Amniotic epithelial cell (primary cell): Measurements from ENCODE around the gene SLC37A2.
A peak's percentile ranks its signal among the peaks of the same experiment; 100 is the strongest.
"Not testable (repeated sequence)": the region's sequence is repeated elsewhere in the genome, so short reads cannot be mapped to it uniquely, and the experiment has no call there.

Experiments used
- DNase-seq: peaks from one replicate; pipeline ENCODE4 v3.0.0-alpha.2; 2010; ENCODE audit warnings: low read depth

SLC37A2 gene

GRCh38 chr11:125084057-125084416, 20.9 kb downstream of the SLC37A2 start:
- DNase-seq = no peak

GRCh38 chr11:125084761-125085231, 21.7 kb downstream of the SLC37A2 start:
- DNase-seq = no peak

- DNase-seq = no peak
These were observed 22.4 kb downstream of the SLC37A2 start for GRCh38 chr11:125085301-125086081.

- no peak for DNase-seq
These were observed 23.7 kb downstream of the SLC37A2 start for GRCh38 chr11:125086633-125087296.

GRCh38 chr11:125088123-125088522, 25.0 kb downstream of the SLC37A2 start:
- no peak for DNase-seq

GRCh38 chr11:125088576-125089455, 25.7 kb downstream of the SLC37A2 start:
- no peak for DNase-seq

- DNase-seq = not testable (repeated sequence)
These were observed 26.4 kb downstream of the SLC37A2 start for GRCh38 chr11:125089481-125089880.

GRCh38 chr11:125090151-125090550, 27.0 kb downstream of the SLC37A2 start:
- not testable (repeated sequence) for DNase-seq

- DNase-seq = no peak
These were observed 27.7 kb downstream of the SLC37A2 start for GRCh38 chr11:125090816-125091215.

GRCh38 chr11:125091247-125091876, 28.3 kb downstream of the SLC37A2 start:
- DNase-seq = peak; percentile 80

- no peak for DNase-seq
These were observed 29.0 kb downstream of the SLC37A2 start for GRCh38 chr11:125091877-125092664.

- no peak for DNase-seq
These were observed 29.6 kb downstream of the SLC37A2 start for GRCh38 chr11:125092669-125093068.

- no peak for DNase-seq
These were observed 30.4 kb downstream of the SLC37A2 start for GRCh38 chr11:125093502-125093901.

- no peak for DNase-seq
These were observed 31.6 kb downstream of the SLC37A2 start for GRCh38 chr11:125094731-125095130.

GRCh38 chr11:125100136-125100535, 37.0 kb downstream of the SLC37A2 start:
- no peak for DNase-seq

- no peak for DNase-seq
These were observed 38.5 kb downstream of the SLC37A2 start for GRCh38 chr11:125101596-125101995.

GRCh38 chr11:125102025-125102424, 38.9 kb downstream of the SLC37A2 start:
- no peak for DNase-seq

GRCh38 chr11:125102510-125102909, 39.4 kb downstream of the SLC37A2 start:
- DNase-seq = peak; percentile 19

- DNase-seq = peak; percentile 21
These were observed 42.8 kb downstream of the SLC37A2 start for GRCh38 chr11:125105926-125106325.

GRCh38 chr11:125108469-125108868, 45.4 kb downstream of the SLC37A2 start:
- no peak for DNase-seq

- peak; percentile 31 for DNase-seq
These were observed 47.4 kb downstream of the SLC37A2 start for GRCh38 chr11:125110506-125110905.
